Measurements from ENCODE around the gene RHOT2. TPM values are rescaled to one million over a fixed set of nuclear protein-coding genes. Genes with fewer than 3 reads are reported as not detected.

The RHOT2 gene
- total RNA-seq, 1 donor from 2014 or later, result 25.4 TPM

- no peak for DNase-seq (ENCODE audit: low read depth in 2 of 2)
Observed at GRCh38 chr16:647173-647902, 20.6 kb upstream of the RHOT2 start.

- peak in 1 of 2 donors; percentile 37 for DNase-seq (ENCODE audit: low read depth in 2 of 2)
Observed at GRCh38 chr16:648071-648780, 19.7 kb upstream of the RHOT2 start.

- peak; percentile 91 to 94 for DNase-seq (ENCODE audit: low read depth in 2 of 2)
Observed at GRCh38 chr16:648781-649589, 18.9 kb upstream of the RHOT2 start, which contains the start of gene WDR90. TSS of gene WDR90 (plus strand) at chr16:649365. CDS start at chr16:649417, 52 bp downstream.

GRCh38 chr16:649631-650030, 18.3 kb upstream of the RHOT2 start:
- DNase-seq (ENCODE audit: low read depth in 2 of 2), result no peak

GRCh38 chr16:651844-652243, 16.1 kb upstream of the RHOT2 start:
- DNase-seq (ENCODE audit: low read depth in 2 of 2), result no peak

- DNase-seq (ENCODE audit: low read depth in 2 of 2), result no peak
Observed at GRCh38 chr16:652454-653305, 15.3 kb upstream of the RHOT2 start.

- no peak for DNase-seq (ENCODE audit: low read depth in 2 of 2)
Observed at GRCh38 chr16:654034-654433, 13.9 kb upstream of the RHOT2 start.

GRCh38 chr16:657487-657886, 10.4 kb upstream of the RHOT2 start:
- no peak for DNase-seq (ENCODE audit: low read depth in 2 of 2)

- no peak for DNase-seq (ENCODE audit: low read depth in 2 of 2)
Observed at GRCh38 chr16:658679-659571, 9.0 kb upstream of the RHOT2 start.

- DNase-seq (ENCODE audit: low read depth in 2 of 2), result no peak
Observed at GRCh38 chr16:659618-660017, 8.3 kb upstream of the RHOT2 start.

- DNase-seq (ENCODE audit: low read depth in 2 of 2), result no peak
Observed at GRCh38 chr16:660132-660458, 7.8 kb upstream of the RHOT2 start.

- DNase-seq (ENCODE audit: low read depth in 2 of 2), result peak; percentile 94
Observed at GRCh38 chr16:660459-661183, 7.3 kb upstream of the RHOT2 start.

GRCh38 chr16:661184-661821, 6.6 kb upstream of the RHOT2 start:
- DNase-seq (ENCODE audit: low read depth in 2 of 2), result no peak

- no peak for DNase-seq (ENCODE audit: low read depth in 2 of 2)
Observed at GRCh38 chr16:662095-662494, 5.8 kb upstream of the RHOT2 start.

GRCh38 chr16:662597-662996, 5.3 kb upstream of the RHOT2 start:
- no peak for DNase-seq (ENCODE audit: low read depth in 2 of 2)

- DNase-seq (ENCODE audit: low read depth in 2 of 2), result no peak
Observed at GRCh38 chr16:666572-666971, 1.4 kb upstream of the RHOT2 start.

- DNase-seq (ENCODE audit: low read depth in 2 of 2), result no peak
Observed at GRCh38 chr16:667113-667779, 686 bp upstream of the RHOT2 start.

GRCh38 chr16:668519-669171, 713 bp downstream of the RHOT2 start:
- peak; percentile 32 to 36 for DNase-seq (ENCODE audit: low read depth in 2 of 2)
